OCI-LY3 (cell line): ENCODE measurements around the gene IPP.

ENCODE experiments used
- H2AFZ ChIP-seq: fragments of 200-600, 300-600 bp; shearing (Covaris generic); 2 replicates; pipeline ENCODE4 v1.6.0; 2014; ENCODE audit warnings: antibody characterized with exemption, low read depth, low read length
- H3K27ac ChIP-seq: fragments of 200-600, 300-600 bp; sonication (generic); 2 replicates; pipeline ENCODE4 v1.5.1; 2014; ENCODE audit warnings: mild to moderate bottlenecking, low read length, moderate library complexity, mixed read lengths
- H3K27me3 ChIP-seq: fragments of 200-600, 300-600 bp; sonication (generic); 2 replicates; pipeline ENCODE4 v1.6.1; 2014; ENCODE audit warnings: low read depth, low read length, mixed read lengths
- H3K36me3 ChIP-seq: fragments of 200-600, 300-600 bp; sonication (generic); replicated peaks from 2 replicates; pipeline ENCODE3; 2014; ENCODE audit warnings: low read depth, low read length, mixed read lengths
- H3K4me1 ChIP-seq: fragments of 300-600, 200-600 bp; sonication (generic); 2 replicates; pipeline ENCODE4 v1.6.1; 2014; ENCODE audit warnings: low read length, mixed read lengths
- H3K4me2 ChIP-seq: fragments of 200-600, 300-600 bp; sonication (generic); 2 replicates; pipeline ENCODE4 v1.6.1; 2014; ENCODE audit warnings: low read length, mixed read lengths
- H3K4me3 ChIP-seq: fragments of 300-600, 200-600 bp; sonication (generic); 2 replicates; pipeline ENCODE4 v1.5.1; 2014; ENCODE audit warnings: antibody characterized with exemption, mild to moderate bottlenecking, low read length, moderate library complexity
- H3K79me2 ChIP-seq: fragments of 300-600, 200-600 bp; shearing (Covaris generic); 2 replicates; pipeline ENCODE4 v1.6.1; 2014; ENCODE audit warnings: mild to moderate bottlenecking, low read length, mixed read lengths
- H3K9ac ChIP-seq: fragments of 300-600, 200-600 bp; shearing (Covaris generic); 2 replicates; pipeline ENCODE4 v1.6.0; 2014; ENCODE audit warnings: mild to moderate bottlenecking, low read length, moderate library complexity
- H3K9me3 ChIP-seq: fragments of 200-600, 300-600 bp; shearing (Covaris generic); 2 replicates; pipeline ENCODE4 v1.6.1; 2014; ENCODE audit warnings: low read length, mixed read lengths; ENCODE audit not compliant: insufficient read depth
- H4K20me1 ChIP-seq: fragments of 200-600, 300-600 bp; sonication (generic); 2 replicates; pipeline ENCODE4 v1.6.1; 2016; ENCODE audit warnings: low read length, mixed read lengths; ENCODE audit not compliant: insufficient read depth
- EZH2phosphoT487 ChIP-seq: fragments of 200-600 bp; shearing (Covaris generic); IDR thresholded peaks from 2 replicates; pipeline ENCODE4 v1.6.1; 2018; ENCODE audit warnings: antibody characterized with exemption, mixed run types, low read depth
- TF ChIP-seq, protein P1 (sequence below): fragments of 200-600, 300-600 bp; sonication (generic); IDR thresholded peaks from 2 replicates; pipeline ENCODE4 v1.5.1; 2014; ENCODE audit warnings: antibody characterized with exemption, low read length, low read depth

The IPP gene

DNA sequence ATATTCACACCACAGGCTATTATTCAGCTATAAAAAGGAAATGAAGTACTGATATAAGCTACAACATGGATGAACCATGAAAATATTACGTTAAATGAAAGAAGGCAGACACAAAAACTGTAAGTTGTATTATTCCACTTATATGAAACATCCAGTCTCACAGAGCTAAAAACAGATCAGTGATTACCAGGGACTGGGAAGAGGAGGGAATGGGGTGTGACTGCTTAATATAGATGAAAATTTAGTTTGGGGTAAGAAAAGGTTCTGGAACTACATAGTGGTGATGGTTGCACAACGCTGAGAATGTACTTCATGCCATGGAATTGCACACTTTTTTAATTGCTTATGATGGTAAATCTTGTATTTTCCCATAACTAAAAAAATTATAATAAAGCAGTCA is 83.6 kb downstream of the IPP start:
- Histone ChIP-seq H2AFZ (no peak overlapping the region), H3K4me2 (no peak overlapping the region), H4K20me1 (peaks cover 57% of the 10 kb centered on the region), H3K9ac (no peak overlapping the region), H3K79me2 (peaks cover 98% of the 10 kb centered on the region), H3K27ac (no peak overlapping the region), H3K27me3 (no peaks in the 10 kb centered on the region), H3K36me3 (no peaks in the 10 kb centered on the region), H3K4me1 (no peaks in the 10 kb centered on the region), H3K4me3 (no peak overlapping the region), H3K9me3 (no peaks in the 10 kb centered on the region)
- TF ChIP-seq, protein P1, sequence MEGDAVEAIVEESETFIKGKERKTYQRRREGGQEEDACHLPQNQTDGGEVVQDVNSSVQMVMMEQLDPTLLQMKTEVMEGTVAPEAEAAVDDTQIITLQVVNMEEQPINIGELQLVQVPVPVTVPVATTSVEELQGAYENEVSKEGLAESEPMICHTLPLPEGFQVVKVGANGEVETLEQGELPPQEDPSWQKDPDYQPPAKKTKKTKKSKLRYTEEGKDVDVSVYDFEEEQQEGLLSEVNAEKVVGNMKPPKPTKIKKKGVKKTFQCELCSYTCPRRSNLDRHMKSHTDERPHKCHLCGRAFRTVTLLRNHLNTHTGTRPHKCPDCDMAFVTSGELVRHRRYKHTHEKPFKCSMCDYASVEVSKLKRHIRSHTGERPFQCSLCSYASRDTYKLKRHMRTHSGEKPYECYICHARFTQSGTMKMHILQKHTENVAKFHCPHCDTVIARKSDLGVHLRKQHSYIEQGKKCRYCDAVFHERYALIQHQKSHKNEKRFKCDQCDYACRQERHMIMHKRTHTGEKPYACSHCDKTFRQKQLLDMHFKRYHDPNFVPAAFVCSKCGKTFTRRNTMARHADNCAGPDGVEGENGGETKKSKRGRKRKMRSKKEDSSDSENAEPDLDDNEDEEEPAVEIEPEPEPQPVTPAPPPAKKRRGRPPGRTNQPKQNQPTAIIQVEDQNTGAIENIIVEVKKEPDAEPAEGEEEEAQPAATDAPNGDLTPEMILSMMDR = no peak
- no peak for TF ChIP-seq EZH2phosphoT487

GRCh38 chr1:45660336-45660735 is 90.1 kb downstream of the IPP start:
- Histone ChIP-seq H3K27ac (no peak overlapping the region), H3K9ac (no peak overlapping the region), H3K4me1 (no peaks in the 10 kb centered on the region), H4K20me1 (peaks cover 24% of the 10 kb centered on the region; the same call in 1 of the 2 replicates), H3K4me2 (no peak overlapping the region), H3K36me3 (peaks cover 23% of the 10 kb centered on the region), H3K9me3 (no peaks in the 10 kb centered on the region), H3K79me2 (peaks cover 43% of the 10 kb centered on the region), H3K27me3 (no peaks in the 10 kb centered on the region), H2AFZ (no peak overlapping the region), H3K4me3 (no peak overlapping the region)
- no peak for TF ChIP-seq EZH2phosphoT487
- TF ChIP-seq, protein P1 = no peak

DNA sequence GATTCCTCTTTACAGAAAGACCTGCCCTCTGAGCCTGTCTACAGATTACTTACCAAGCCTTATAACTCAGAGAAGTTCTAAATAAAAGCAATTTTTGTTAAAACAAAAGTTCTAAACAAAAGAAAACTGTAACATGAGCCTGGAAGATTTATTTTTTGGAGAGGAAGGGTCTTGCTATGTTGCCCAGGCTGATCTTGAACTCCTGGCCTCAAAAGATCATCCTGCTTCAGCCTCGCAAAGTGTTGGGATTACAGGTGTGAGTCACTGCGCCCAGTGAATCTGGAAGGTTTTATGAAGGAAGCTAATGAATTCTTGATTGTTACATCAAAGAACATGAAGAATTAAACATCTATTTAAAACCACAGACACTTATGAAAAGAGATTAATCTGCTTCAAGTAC is 91.2 kb downstream of the IPP start:
- Histone ChIP-seq H2AFZ (no peak overlapping the region), H3K9me3 (no peaks in the 10 kb centered on the region), H3K36me3 (peaks cover 33% of the 10 kb centered on the region), H4K20me1 (peaks cover 24% of the 10 kb centered on the region; the same call in 1 of the 2 replicates), H3K9ac (no peak overlapping the region), H3K4me2 (no peak overlapping the region), H3K4me1 (no peaks in the 10 kb centered on the region), H3K4me3 (no peak overlapping the region), H3K27me3 (no peaks in the 10 kb centered on the region), H3K27ac (no peak overlapping the region), H3K79me2 (peaks cover 31% of the 10 kb centered on the region)
- TF ChIP-seq, protein P1 = no peak
- no peak for TF ChIP-seq EZH2phosphoT487

- no peaks in the 10 kb centered on the region for H3K4me1 ChIP-seq
- H3K9me3 ChIP-seq = no peaks in the 10 kb centered on the region
- H3K27ac ChIP-seq = no peak overlapping the region
- no peak overlapping the region for H3K9ac ChIP-seq
- H4K20me1 ChIP-seq = peaks cover 17% of the 10 kb centered on the region; the same call in 1 of the 2 replicates
- no peak overlapping the region for H3K4me3 ChIP-seq
- H3K27me3 ChIP-seq = no peaks in the 10 kb centered on the region
- H3K4me2 ChIP-seq = no peak overlapping the region
- peaks cover 21% of the 10 kb centered on the region for H3K79me2 ChIP-seq
- TF ChIP-seq, protein P1 = no peak
- TF ChIP-seq EZH2phosphoT487 = no peak
- H3K36me3 ChIP-seq = peaks cover 33% of the 10 kb centered on the region
- H2AFZ ChIP-seq = no peak overlapping the region
These were observed 92.3 kb downstream of the IPP start for GRCh38 chr1:45658171-45658570.
